GM18858 (cell line): ENCODE measurements around the gene TNIK.
A peak's percentile ranks its signal among the peaks of the same experiment; 100 is the strongest.
"Not testable (repeated sequence)": the region's sequence is repeated elsewhere in the genome, so short reads cannot be mapped to it uniquely, and the experiment has no call there.

Experiments
- ATAC-seq: cut with Tn5 transposase; IDR thresholded peaks from one replicate; pipeline ENCODE4 v1.9.1; 2021; ENCODE audit not compliant: unreplicated experiment

Gene TNIK

DNA sequence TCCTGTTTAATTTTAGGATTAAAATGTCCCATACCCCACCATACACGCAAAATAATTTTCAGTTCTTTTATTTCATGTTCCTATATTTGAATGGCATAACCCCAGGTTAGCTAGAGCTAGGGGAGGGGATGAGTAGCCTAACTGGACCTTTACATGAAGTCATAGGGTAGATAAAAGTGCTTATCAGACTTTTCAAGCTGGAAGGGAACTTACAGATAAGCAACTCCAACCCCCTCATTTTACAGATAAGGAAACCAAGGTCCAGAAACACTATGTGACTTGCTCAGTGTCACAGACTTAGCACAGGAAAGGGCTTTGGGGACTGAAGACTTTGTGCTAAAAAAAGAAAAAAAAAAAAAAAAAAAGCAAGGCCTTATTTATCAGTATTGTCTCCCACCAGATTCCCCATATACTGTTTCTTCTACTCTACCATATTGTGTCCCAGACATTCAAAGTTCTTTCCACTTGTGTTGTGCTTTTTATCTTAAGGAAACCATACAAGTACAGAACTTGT is 10.6 kb upstream of the TNIK start:
- no peak for ATAC-seq

DNA sequence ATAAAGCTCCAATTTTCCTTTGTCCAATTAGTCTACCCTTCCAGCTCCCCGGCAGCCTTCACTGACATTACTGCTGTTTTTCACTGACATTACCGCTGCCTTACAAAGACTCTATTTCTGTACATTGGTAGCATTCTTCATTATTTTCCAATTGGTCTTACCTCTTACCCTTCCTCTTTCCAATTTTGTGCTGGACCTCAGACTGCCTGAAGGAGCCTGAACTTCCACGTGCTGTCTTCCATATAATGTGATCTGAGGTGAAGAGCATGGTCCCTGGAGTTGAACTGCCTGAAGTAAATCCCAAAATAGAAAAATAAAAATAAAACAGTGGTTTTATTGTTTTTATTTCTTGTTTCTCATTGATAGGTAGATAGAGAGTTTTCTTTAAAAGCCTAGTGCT is 9.2 kb upstream of the TNIK start:
- no peak for ATAC-seq

DNA sequence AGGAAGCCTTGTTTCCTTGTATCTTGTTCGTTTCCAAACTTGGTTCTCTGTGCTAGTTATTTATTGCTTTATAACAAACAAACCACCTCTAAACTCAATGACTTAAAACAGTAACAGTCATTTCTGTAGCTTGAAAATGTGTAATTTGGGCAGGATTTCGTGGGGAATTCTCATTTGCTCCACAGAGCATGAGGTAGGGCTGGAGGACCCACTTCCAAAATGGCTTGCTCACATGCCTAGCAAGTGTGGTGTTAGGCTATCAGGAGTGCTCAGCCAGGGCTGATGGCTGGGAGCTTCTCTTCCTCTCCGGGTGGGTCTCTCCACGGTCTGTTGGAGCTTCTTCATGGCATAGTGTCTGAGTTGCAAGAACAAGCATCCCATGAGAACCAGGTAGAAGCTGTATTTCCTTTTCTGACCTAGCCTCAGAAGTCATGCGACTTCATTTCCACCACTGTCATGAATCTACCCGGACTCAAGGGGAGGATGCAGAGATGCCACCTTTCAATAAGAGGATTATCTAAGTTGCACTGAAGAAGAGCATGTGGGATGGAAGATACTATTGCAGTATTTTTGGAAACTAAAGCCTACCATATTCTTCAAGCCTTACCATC is 8.2 kb upstream of the TNIK start:
- ATAC-seq, result no peak

GRCh38 chr3:171465763-171466162 is 5.6 kb upstream of the TNIK start:
- ATAC-seq, result no peak

DNA sequence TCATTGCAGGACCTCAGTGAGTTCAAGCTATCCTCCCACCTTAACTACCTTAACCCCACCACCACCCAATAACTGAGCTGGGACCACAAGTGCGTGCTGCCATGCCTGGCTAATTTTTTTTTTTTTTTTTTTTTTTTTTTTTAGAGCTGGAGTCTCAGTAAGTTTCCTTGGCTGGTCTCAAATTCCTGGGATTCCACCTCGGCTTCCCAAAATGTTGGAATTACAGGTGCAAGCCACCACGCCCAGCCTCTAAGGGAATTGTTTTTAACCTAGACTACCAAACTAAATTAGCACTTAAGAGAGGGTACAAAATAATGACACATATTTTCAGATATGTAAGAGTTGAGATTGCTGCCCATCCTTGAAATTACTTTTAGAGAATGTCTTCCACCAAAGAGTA is 4.3 kb upstream of the TNIK start:
- no peak for ATAC-seq

DNA sequence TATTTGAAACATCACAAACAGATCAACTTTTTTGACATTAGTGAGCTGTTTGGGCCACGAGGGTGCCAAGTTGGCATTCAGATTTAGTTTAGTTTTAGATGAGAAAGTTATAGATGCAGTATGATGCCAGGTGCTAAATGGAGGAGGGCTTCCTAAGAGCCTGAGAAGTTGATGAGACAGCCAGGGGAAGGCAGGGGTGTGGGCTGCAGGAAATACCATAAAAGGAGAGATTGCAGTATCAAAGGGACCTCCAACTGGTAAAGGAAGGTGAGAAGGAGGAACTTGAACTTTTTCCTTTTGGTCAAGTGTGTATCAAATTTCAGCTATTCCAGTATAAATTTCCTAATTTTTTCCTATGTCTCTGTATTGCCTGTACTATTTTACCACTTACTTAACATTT is 2.0 kb upstream of the TNIK start:
- ATAC-seq, result no peak

DNA sequence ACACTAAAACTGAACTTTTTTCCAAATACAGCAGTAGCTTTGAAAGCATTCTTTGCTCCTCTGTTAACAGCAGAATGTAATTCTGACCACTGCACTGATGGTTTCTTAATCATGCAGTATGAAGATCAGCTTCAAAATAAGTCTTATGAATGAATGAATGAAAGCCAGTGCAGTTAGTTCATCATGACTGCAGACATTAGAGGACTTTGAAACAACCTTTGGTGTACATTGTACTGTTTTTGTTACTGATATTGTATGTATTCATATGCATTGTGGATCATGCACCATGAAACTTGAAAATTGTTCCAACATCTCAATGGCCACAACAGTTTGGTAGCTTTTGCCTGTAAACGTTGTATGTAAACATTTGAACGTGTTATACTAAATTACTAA is 1.3 kb upstream of the TNIK start:
- ATAC-seq, result no peak

- ATAC-seq, result peak; percentile 21
Observed at GRCh38 chr3:171460725-171461524, 720 bp upstream of the TNIK start.

DNA sequence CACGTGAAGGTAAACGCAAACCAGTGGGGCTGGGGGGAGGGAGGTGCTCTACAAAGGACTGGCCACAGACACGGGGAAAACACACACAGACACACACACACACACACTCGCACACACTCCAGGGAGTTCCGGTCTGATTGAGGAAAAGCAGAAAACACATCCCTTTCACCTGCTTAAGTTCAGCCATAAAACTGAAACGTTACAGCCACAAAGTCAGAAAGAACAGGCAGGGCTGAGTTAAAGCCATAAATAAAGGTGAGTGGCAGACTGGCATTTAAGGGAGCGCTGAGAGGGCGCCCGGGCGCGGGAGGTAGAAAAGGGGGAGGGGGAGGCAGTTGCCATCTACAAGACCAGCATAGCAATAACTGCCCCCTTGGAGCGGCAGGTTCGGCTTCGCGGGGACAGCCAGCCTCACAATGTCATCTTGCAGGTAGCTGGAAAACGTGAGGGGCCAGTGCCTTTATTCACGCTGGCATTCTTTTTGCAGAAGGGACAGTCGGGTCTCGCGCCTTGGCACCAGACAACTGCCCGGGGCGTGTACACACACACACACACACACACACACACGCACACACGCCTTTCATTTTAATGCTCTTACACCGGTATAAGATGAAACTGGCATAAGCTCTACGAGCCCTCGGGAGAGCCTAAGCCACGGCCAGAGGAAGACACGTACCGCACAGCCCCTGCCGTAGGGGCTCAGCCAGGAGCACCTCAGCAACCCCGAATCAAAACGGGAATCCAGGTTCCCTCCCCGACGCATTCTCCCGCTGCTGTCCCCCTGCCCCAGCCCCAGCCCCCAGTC is 866 bp downstream of the TNIK start:
- ATAC-seq, result no peak

GRCh38 chr3:171458864-171459136 is 1.4 kb downstream of the TNIK start:
- no peak for ATAC-seq

DNA sequence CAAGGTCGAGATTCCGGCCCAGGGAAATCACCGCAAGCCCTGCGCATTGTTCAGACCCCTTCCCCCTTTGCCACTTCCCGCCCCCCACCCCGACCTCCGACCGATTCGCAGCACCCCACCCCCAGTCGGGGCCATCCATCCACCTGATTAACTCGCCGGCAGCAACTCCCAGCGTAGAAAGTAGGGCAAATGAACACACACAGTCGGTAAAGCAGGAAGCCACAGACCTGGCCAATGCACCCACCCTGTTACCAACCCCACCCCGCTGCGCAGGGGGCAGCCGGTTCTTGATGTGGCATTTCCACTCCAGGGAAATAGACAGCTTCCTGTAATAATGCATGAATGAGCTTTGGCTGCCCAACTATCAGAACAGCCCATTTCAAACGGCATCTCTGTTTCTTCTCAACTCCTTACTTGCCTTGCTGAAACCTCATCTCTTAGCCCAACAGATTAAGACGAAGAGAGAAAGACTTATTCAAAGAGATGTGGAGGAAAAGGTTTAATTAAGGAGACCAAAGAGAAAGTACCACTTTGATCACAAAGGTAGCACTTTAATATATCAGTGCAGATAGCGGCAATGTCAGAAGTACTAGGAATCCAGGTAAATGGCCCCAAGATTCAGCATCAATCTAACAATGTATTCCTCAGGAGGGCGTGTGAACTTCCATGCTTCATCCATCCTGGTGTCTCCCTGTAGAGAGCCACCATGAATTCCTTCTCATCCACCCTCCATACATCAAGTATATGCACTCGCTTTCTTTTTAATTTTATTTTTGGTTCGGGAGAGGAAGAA is 1.9 kb downstream of the TNIK start:
- ATAC-seq, result no peak

GRCh38 chr3:171457607-171458061 is 2.6 kb downstream of the TNIK start:
- no peak for ATAC-seq

GRCh38 chr3:171456765-171457606 is 3.2 kb downstream of the TNIK start:
- no peak for ATAC-seq

- no peak for ATAC-seq
Observed at GRCh38 chr3:171455603-171456550, 4.3 kb downstream of the TNIK start.

DNA sequence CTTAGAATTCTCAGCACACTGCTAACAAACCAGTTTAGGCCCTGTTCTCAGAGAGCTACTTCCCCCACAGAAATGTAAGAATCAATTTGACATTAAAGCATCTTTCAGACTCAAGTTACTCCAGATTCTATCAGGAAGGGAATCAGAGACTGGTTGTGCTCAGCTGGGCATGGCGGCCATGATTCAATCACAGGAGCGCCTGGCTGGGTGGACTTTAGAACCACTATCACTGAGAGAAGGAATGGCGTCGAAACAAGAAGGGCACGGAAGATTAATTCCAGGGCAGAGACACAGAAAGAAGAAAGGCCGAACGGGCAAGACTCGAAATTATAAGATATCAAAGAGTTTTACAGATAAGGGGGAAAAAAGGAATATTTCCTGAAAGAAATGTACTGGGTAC is 6.2 kb downstream of the TNIK start:
- ATAC-seq, result no peak

GRCh38 chr3:171453180-171453886 is 6.9 kb downstream of the TNIK start:
- no peak for ATAC-seq

DNA sequence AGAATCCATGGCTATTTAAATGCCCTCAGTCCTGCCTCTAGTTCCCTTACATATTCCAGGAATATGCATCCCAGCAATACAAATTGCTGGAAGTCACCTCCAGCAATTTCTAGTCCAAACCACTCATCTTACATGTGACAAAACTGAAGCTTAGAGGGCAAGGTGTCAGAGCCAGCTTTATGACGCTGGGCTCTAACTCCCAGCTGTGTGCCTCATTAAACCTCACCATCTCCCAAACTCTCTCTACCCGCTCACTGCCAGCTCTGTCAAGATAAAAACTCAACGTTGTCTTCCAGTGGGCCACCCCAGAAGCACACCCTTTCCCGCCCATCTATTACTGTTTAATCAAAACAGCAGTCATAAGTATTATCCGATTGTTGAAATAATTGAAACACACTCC is 7.9 kb downstream of the TNIK start:
- ATAC-seq, result no peak

DNA sequence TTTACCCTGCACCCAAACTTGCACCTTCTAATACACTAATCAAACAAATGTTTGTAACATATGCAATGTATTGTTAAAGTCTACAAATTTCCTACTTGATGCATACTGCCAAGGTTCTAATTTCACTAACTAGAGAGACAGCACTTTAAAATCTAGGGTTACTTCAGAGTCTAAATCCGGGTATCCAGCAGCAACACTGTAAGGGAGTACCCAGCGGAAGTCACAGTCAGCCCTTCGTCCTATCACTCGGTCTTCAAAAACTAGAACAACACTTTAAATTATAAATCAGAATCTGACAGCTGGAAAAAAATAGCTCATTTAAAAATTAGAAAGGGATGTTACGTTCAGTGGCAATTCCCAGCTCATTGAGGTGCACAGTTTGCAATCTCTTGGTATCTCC is 8.3 kb downstream of the TNIK start:
- ATAC-seq, result no peak

DNA sequence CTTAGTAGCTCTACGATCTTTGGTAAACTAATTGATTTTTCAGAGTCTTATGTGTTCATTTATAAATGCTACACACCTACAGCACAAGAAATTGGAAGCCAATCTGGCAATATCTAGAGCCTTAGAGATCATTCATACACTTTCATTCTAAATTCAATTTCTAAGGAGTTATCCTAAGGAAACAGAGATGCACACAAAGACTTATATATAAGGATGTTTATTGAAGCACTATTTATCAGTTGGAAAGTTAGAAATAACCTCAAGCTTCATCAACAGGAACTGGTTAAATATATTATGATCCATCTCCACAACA is 12.7 kb downstream of the TNIK start:
- not testable (repeated sequence) for ATAC-seq
